K562 (cell line): ENCODE measurements around the gene SNRNP48. TPM values are rescaled to one million over a fixed set of nuclear protein-coding genes. Genes with fewer than 3 reads are reported as not detected.

Experiments used
- ATAC-seq: fragments of 200-7000 bp; cut with Tn5 transposase; 3 replicates; pipeline ENCODE4 v1.9.1; 2020; ENCODE audit warnings: moderate library complexity
- BruUV-seq: library from RNA; stranded (reverse); fragments of 400-500 nt; replicated peaks from 2 replicates; lab custom pipeline; 2021; lab: Mats Ljungman, UMichigan
- CTCF ChIA-PET: fragments of 300-600 bp; formaldehyde crosslinking; extraction: SDS; loops from one replicate; lab custom pipeline; 2021; ENCODE audit warnings: low intra/inter-chr PET ratio; lab: Yijun Ruan, JAX
- POLR2A ChIA-PET: fragments of 300-600, 350-650 bp; sonication (Branson Sonifier 250); formaldehyde crosslinking; extraction: SDS; loops from one replicate; lab custom pipeline; 2021; ENCODE audit warnings: antibody characterized with exemption, inconsistent platforms; lab: Yijun Ruan, JAX
- DNase-seq, 4 experiments: peaks; one replicate each; pipeline versions ENCODE4 v3.0.0 to v3.0.0-alpha.2; 2011 to 2018; ENCODE audit warnings: low spot score in 3 of 4, mixed read lengths in 3 of 4; ENCODE audit errors: extremely low read depth in 1 of 4
- FAIRE-seq: peaks from 2 replicates; lab custom pipeline; 2011; peaks lifted over from hg19 to GRCh38; lab: Jason Lieb, UNC
- H2AFZ ChIP-seq: 2 replicates; pipeline ENCODE4 v1.6.0; 2011; ENCODE audit warnings: low read depth, low read length, control low read depth, inconsistent platforms
- H3K27ac ChIP-seq: fragments of 200-600 bp; 3 replicates; pipeline ENCODE4 v1.8.0; 2011; ENCODE audit warnings: low read depth, mild to moderate bottlenecking, control low read depth, inconsistent platforms, low read length, moderate library complexity, mixed read lengths; ENCODE audit errors: extremely low read depth
- H3K27me3 ChIP-seq, 2 experiments: fragments of 300-600 bp in 1 of 2; 2 replicates in 1 of 2; 3 replicates in 1 of 2; pipeline versions ENCODE4 v1.6.0 to v1.8.0; 2011; ENCODE audit warnings: inconsistent platforms in 2 of 2, low read length in 2 of 2, mild to moderate bottlenecking in 1 of 2, mixed read lengths in 1 of 2, moderate library complexity in 1 of 2; ENCODE audit not compliant: control insufficient read depth in 2 of 2, insufficient read depth in 2 of 2
- H3K36me3 ChIP-seq: fragments of 300-600 bp; 3 replicates; pipeline ENCODE4 v1.8.0; 2011; ENCODE audit warnings: mild to moderate bottlenecking, low read length, inconsistent platforms; ENCODE audit not compliant: control insufficient read depth, insufficient read depth
- H3K4me1 ChIP-seq, 2 experiments: fragments of 200-600 bp in 1 of 2; replicated peaks in 1 of 2; 2 replicates in 1 of 2; 3 replicates in 1 of 2; pipeline versions ENCODE4 v1.5.1 to v1.8.0; 2011; ENCODE audit warnings: inconsistent platforms in 2 of 2, low read length in 2 of 2, mild to moderate bottlenecking in 1 of 2, mixed read lengths in 1 of 2, moderate library complexity in 1 of 2; ENCODE audit not compliant: control insufficient read depth in 2 of 2, insufficient read depth in 2 of 2
- H3K4me2 ChIP-seq: 2 replicates; pipeline ENCODE4 v1.6.1; 2011; ENCODE audit warnings: low read length, control low read depth, inconsistent platforms, mixed read lengths; ENCODE audit not compliant: insufficient read depth
- H3K4me3 ChIP-seq: fragments of 200-600 bp; sonication (generic), shearing (Covaris generic); 2 replicates; pipeline ENCODE4 v1.5.1; 2016; ENCODE audit warnings: control low read depth, inconsistent platforms
- H3K79me2 ChIP-seq: fragments of 200-600 bp; 3 replicates; pipeline ENCODE4 v1.8.0; 2011; ENCODE audit warnings: low read length, inconsistent platforms; ENCODE audit not compliant: control insufficient read depth, insufficient read depth
- H3K9ac ChIP-seq, 2 experiments: 2 replicates each; pipeline versions ENCODE4 v1.6.0 to v1.6.1; 2011; ENCODE audit warnings: low read depth in 2 of 2, low read length in 2 of 2, control low read depth in 1 of 2, inconsistent platforms in 1 of 2, mild to moderate bottlenecking in 1 of 2, mixed read lengths in 1 of 2; ENCODE audit not compliant: insufficient read depth in 1 of 2
- H3K9me1 ChIP-seq: one replicate; pipeline ENCODE4 v1.6.0; 2011; ENCODE audit warnings: inconsistent platforms, mild to moderate bottlenecking, low read length, moderate library complexity; ENCODE audit not compliant: control insufficient read depth, insufficient read depth
- H3K9me3 ChIP-seq: replicated peaks from 2 replicates; pipeline ENCODE4 v1.5.1; 2011; ENCODE audit warnings: low read depth, low read length, inconsistent platforms; ENCODE audit not compliant: control insufficient read depth, insufficient read depth
- H4K20me1 ChIP-seq: replicated peaks from 2 replicates; pipeline ENCODE4 v1.6.1; 2011; ENCODE audit warnings: low read length, inconsistent platforms, mixed read lengths; ENCODE audit not compliant: control insufficient read depth, insufficient read depth
- C11orf30 ChIP-seq: fragments of 450-650 bp; IDR thresholded peaks from 2 replicates; pipeline ENCODE4 v1.6.1; 2016; ENCODE audit warnings: low read depth, mild to moderate bottlenecking
- MAFF ChIP-seq: IDR thresholded peaks from 2 replicates; pipeline ENCODE4 v1.6.1; 2012; ENCODE audit warnings: low read length, improper control_type of control experiment
- MAFG ChIP-seq: fragments of 450-650 bp; conservative IDR thresholded peaks from 2 replicates; pipeline ENCODE4 v1.6.1; 2016; ENCODE audit warnings: missing genetic modification characterization, missing compliant biosample characterization
- MBD2 ChIP-seq: sonication (generic); IDR thresholded peaks from 2 replicates; pipeline ENCODE4 v1.6.1; 2016; ENCODE audit warnings: low read depth, borderline replicate concordance
- MLLT1 ChIP-seq, 2 experiments: fragments of 450-650 bp; IDR thresholded peaks; 2 replicates each; pipeline ENCODE4 v1.6.1; 2016
- MTA3 ChIP-seq: fragments of 450-650 bp; formaldehyde crosslinking; IDR thresholded peaks from 2 replicates; pipeline ENCODE4 v1.6.1; 2017; ENCODE audit warnings: mild to moderate bottlenecking, borderline replicate concordance
- POLR2B ChIP-seq: fragments of 450-650 bp; IDR thresholded peaks from 2 replicates; pipeline ENCODE4 v1.6.1; 2018; ENCODE audit warnings: low read depth; ENCODE audit not compliant: partially characterized antibody
- RB1 ChIP-seq: fragments of 450-650 bp; IDR thresholded peaks from 2 replicates; pipeline ENCODE4 v1.6.1; 2017; ENCODE audit warnings: low read depth, mild to moderate bottlenecking
- RBBP5 ChIP-seq: fragments of 200-600 bp; sonication (generic); IDR thresholded peaks from 2 replicates; pipeline ENCODE4 v1.6.1; 2012; ENCODE audit warnings: borderline replicate concordance, mild to moderate bottlenecking, low read length, control low read depth, inconsistent platforms; ENCODE audit not compliant: insufficient read depth, poor library complexity, severe bottlenecking
- SRSF7 ChIP-seq: fragments of 200-400 bp; formaldehyde crosslinking; optimal IDR thresholded peaks from 2 replicates; pipeline ENCODE3; 2017; ENCODE audit warnings: mild to moderate bottlenecking, low read depth, low read length
- ZNF316 ChIP-seq: fragments of 450-650 bp; IDR thresholded peaks from 2 replicates; pipeline ENCODE4 v1.6.1; 2016
- ZNF507 ChIP-seq: conservative IDR thresholded peaks from 2 replicates; pipeline ENCODE4 v1.6.1; 2017; ENCODE audit warnings: missing genetic modification characterization, missing compliant biosample characterization
- ZNF764 ChIP-seq: fragments of 250-450 bp; sonication (Bioruptor Pico); IDR thresholded peaks from 2 replicates; pipeline ENCODE4 v1.4.0; 2020; ENCODE audit warnings: low read depth, mild to moderate bottlenecking, moderate library complexity
- WGBS: fragments of 100-300 bp; shearing (Covaris generic); methylation state at CpG from one replicate; pipeline ENCODE4 v1.1.6; 2016; ENCODE audit warnings: low coverage, mixed read lengths; ENCODE audit not compliant: insufficient coverage; ENCODE audit errors: missing lambda C conversion rate; 5-methylcytosine and 5-hydroxymethylcytosine counted together
- in situ Hi-C: fragments of 300-500 bp; cut with MboI; formaldehyde crosslinking; loops from 4 replicates; pipeline ENCODE4 v1.15.0; 2018; ENCODE audit warnings: inconsistent platforms, mixed read lengths
- intact Hi-C: fragments of 100-400 bp; cut with micrococcal nuclease; formaldehyde crosslinking; loops from 2 replicates; pipeline ENCODE4 v1.14.2; 2022
- polyA plus RNA-seq, 8 experiments: library from polyadenylated mRNA; depleted of rRNA in 4 of 8; stranded (reverse) in 5 of 8; unstranded in 3 of 8; fragments of >200 nt; fragmentation: Nextera tagmentation in 2 of 8; fragmentation: Illumina TruSeq in 1 of 8; extraction: Ambion mirVana in 2 of 8; extraction: Trizol in 1 of 8; gene quantifications; 2 replicates each; pipeline versions ENCODE4 v1.2.1 to v1.2.3, GENCODE V29; 2011 to 2014; ENCODE audit warnings: inconsistent platforms in 1 of 8, missing spikeins in 1 of 8
- total RNA-seq, 7 experiments: library from RNA; depleted of rRNA in 6 of 7; stranded (reverse); fragments of >200 nt in 6 of 7; fragmentation: Illumina TruSeq in 2 of 7; extraction: Trizol in 2 of 7; gene quantifications; 2 replicates each; pipeline versions ENCODE4 v1.2.1 to v1.2.3, GENCODE V29; 2011 to 2021; ENCODE audit warnings: low replicate concordance in 1 of 7

SNRNP48 gene
- total and polyA plus RNA-seq, 9 of the 15 experiments (the other 6 are each of a cell fraction or from before 2014, with no cell fraction given): 6.2 to 32.9 (median 18.6) TPM

GRCh38 chr6:7557652-7558051 is 32.3 kb upstream of the SNRNP48 start:
- H3K4me2 ChIP-seq: no peak overlapping the region
- FAIRE-seq: no peak
- no peaks in the 10 kb centered on the region for H3K9me1 ChIP-seq
- ATAC-seq: no peak
- H3K4me3 ChIP-seq: no peak overlapping the region
- in situ Hi-C loops: no loop called here
- BruUV-seq: no TSS peak
- no peaks in the 10 kb centered on the region for H3K9me3 ChIP-seq
- no peaks in the 10 kb centered on the region for H3K36me3 ChIP-seq
- POLR2A ChIA-PET: interaction anchor here (0.9 kb wide), 1 partner anchor 89 kb away, joined by 4 read pairs; no protein-coding TSS in a partner anchor
- H4K20me1 ChIP-seq: peaks cover 6% of the 10 kb centered on the region; the same call in 1 of the 2 replicates
- DNase-seq: no peak
- TF ChIP-seq RBBP5 (no peak), C11orf30 (peak; percentile 72), SRSF7 (no peak), ZNF316 (peak; percentile 86), RB1 (no peak), MLLT1 (IDR thresholded peaks at IDR 0.05) (no peak), ZNF507 (tag) (no peak), MAFG (peak; percentile 69), POLR2B (no peak), ZNF764 (CRISPR knock-in tag) (no peak), MBD2 (no peak), MAFF (peak; percentile 64), MTA3 (no peak)
- TF ChIP-seq, all 486 proteins: peak for 4
- H3K79me2 ChIP-seq: no peaks in the 10 kb centered on the region
- peaks cover 54 to 60% of the 10 kb centered on the region in 2 experiments for H3K27me3 ChIP-seq
- no peak overlapping the region for H2AFZ ChIP-seq
- no peak overlapping the region for H3K9ac ChIP-seq
- intact Hi-C loops: no loop called here
- peaks cover 0 to 4% of the 10 kb centered on the region in 2 experiments; a peak in 1 of 5 replicates for H3K4me1 ChIP-seq
- WGBS: 0% methylated on average over 2 of the region's 2 CpGs
- no peak overlapping the region for H3K27ac ChIP-seq
- CTCF ChIA-PET: no interaction called here
